Measurements from ENCODE around the gene MYO5B.
"Not testable (repeated sequence)": the region's sequence is repeated elsewhere in the genome, so short reads cannot be mapped to it uniquely, and the experiment has no call there.

The MYO5B gene

GRCh38 chr18:49899657-49900330, 295.2 kb downstream of the MYO5B start:
- Histone ChIP-seq H3K9me3 (ENCODE audit: control insufficient read depth, insufficient read depth, low read length) (no peaks in the 10 kb centered on the region), H3K4me3 (ENCODE audit: low read depth, low read length) (no peak overlapping the region), H3K9ac (ENCODE audit: low read depth, low read length) (no peak overlapping the region), H3K27me3 (ENCODE audit: control insufficient read depth, insufficient read depth, low read length) (no peaks in the 10 kb centered on the region), H3K36me3 (ENCODE audit: control insufficient read depth, insufficient read depth, low read length) (no peaks in the 10 kb centered on the region), H3K4me1 (ENCODE audit: control insufficient read depth, insufficient read depth, low read length) (no peaks in the 10 kb centered on the region)

GRCh38 chr18:49898421-49898820, 296.5 kb downstream of the MYO5B start:
- Histone ChIP-seq H3K4me1 (ENCODE audit: control insufficient read depth, insufficient read depth, low read length) (no peaks in the 10 kb centered on the region), H3K27me3 (ENCODE audit: control insufficient read depth, insufficient read depth, low read length) (no peaks in the 10 kb centered on the region), H3K4me3 (ENCODE audit: low read depth, low read length) (no peak overlapping the region), H3K36me3 (ENCODE audit: control insufficient read depth, insufficient read depth, low read length) (no peaks in the 10 kb centered on the region), H3K9me3 (ENCODE audit: control insufficient read depth, insufficient read depth, low read length) (no peaks in the 10 kb centered on the region), H3K9ac (ENCODE audit: low read depth, low read length) (no peak overlapping the region)

GRCh38 chr18:49894517-49895226, 300.3 kb downstream of the MYO5B start:
- H3K9ac ChIP-seq (ENCODE audit: low read depth, low read length), result no peak overlapping the region
- no peak overlapping the region for H3K4me3 ChIP-seq (ENCODE audit: low read depth, low read length)
- H3K27me3 ChIP-seq (ENCODE audit: control insufficient read depth, insufficient read depth, low read length), result no peaks in the 10 kb centered on the region
- H3K36me3 ChIP-seq (ENCODE audit: control insufficient read depth, insufficient read depth, low read length), result no peaks in the 10 kb centered on the region
- peaks cover 3% of the 10 kb centered on the region for H3K4me1 ChIP-seq (ENCODE audit: control insufficient read depth, insufficient read depth, low read length)
- no peaks in the 10 kb centered on the region for H3K9me3 ChIP-seq (ENCODE audit: control insufficient read depth, insufficient read depth, low read length)

- peaks cover 3% of the 10 kb centered on the region for H3K4me1 ChIP-seq (ENCODE audit: control insufficient read depth, insufficient read depth, low read length)
- no peak overlapping the region for H3K4me3 ChIP-seq (ENCODE audit: low read depth, low read length)
- no peaks in the 10 kb centered on the region for H3K36me3 ChIP-seq (ENCODE audit: control insufficient read depth, insufficient read depth, low read length)
- H3K9me3 ChIP-seq (ENCODE audit: control insufficient read depth, insufficient read depth, low read length), result no peaks in the 10 kb centered on the region
- H3K9ac ChIP-seq (ENCODE audit: low read depth, low read length), result no peak overlapping the region
- H3K27me3 ChIP-seq (ENCODE audit: control insufficient read depth, insufficient read depth, low read length), result no peaks in the 10 kb centered on the region
These were observed 301.9 kb downstream of the MYO5B start for GRCh38 chr18:49893036-49893435.

GRCh38 chr18:49892148-49892924, 302.6 kb downstream of the MYO5B start:
- Histone ChIP-seq H3K4me1 (ENCODE audit: control insufficient read depth, insufficient read depth, low read length) (peaks cover 3% of the 10 kb centered on the region), H3K36me3 (ENCODE audit: control insufficient read depth, insufficient read depth, low read length) (no peaks in the 10 kb centered on the region), H3K9ac (ENCODE audit: low read depth, low read length) (no peak overlapping the region), H3K4me3 (ENCODE audit: low read depth, low read length) (no peak overlapping the region), H3K9me3 (ENCODE audit: control insufficient read depth, insufficient read depth, low read length) (no peaks in the 10 kb centered on the region), H3K27me3 (ENCODE audit: control insufficient read depth, insufficient read depth, low read length) (no peaks in the 10 kb centered on the region)

- Histone ChIP-seq H3K4me3 (ENCODE audit: low read depth, low read length) (no peak overlapping the region), H3K36me3 (ENCODE audit: control insufficient read depth, insufficient read depth, low read length) (no peaks in the 10 kb centered on the region), H3K9me3 (ENCODE audit: control insufficient read depth, insufficient read depth, low read length) (no peaks in the 10 kb centered on the region), H3K27me3 (ENCODE audit: control insufficient read depth, insufficient read depth, low read length) (no peaks in the 10 kb centered on the region), H3K4me1 (ENCODE audit: control insufficient read depth, insufficient read depth, low read length) (peaks cover 3% of the 10 kb centered on the region), H3K9ac (ENCODE audit: low read depth, low read length) (no peak overlapping the region)
These were observed 304.9 kb downstream of the MYO5B start for GRCh38 chr18:49890041-49890440.

- H3K9me3 ChIP-seq (ENCODE audit: control insufficient read depth, insufficient read depth, low read length); H3K4me1 ChIP-seq (ENCODE audit: control insufficient read depth, insufficient read depth, low read length); H3K9ac ChIP-seq (ENCODE audit: low read depth, low read length); H3K36me3 ChIP-seq (ENCODE audit: control insufficient read depth, insufficient read depth, low read length); H3K27me3 ChIP-seq (ENCODE audit: control insufficient read depth, insufficient read depth, low read length); H3K4me3 ChIP-seq (ENCODE audit: low read depth, low read length): not testable (repeated sequence)
These were observed 305.4 kb downstream of the MYO5B start for GRCh38 chr18:49889552-49889951.

GRCh38 chr18:49886891-49887764, 307.8 kb downstream of the MYO5B start:
- H3K9me3 ChIP-seq (ENCODE audit: control insufficient read depth, insufficient read depth, low read length), result no peaks in the 10 kb centered on the region
- no peaks in the 10 kb centered on the region for H3K27me3 ChIP-seq (ENCODE audit: control insufficient read depth, insufficient read depth, low read length)
- H3K36me3 ChIP-seq (ENCODE audit: control insufficient read depth, insufficient read depth, low read length), result no peaks in the 10 kb centered on the region
- no peak overlapping the region for H3K9ac ChIP-seq (ENCODE audit: low read depth, low read length)
- H3K4me1 ChIP-seq (ENCODE audit: control insufficient read depth, insufficient read depth, low read length), result peaks cover 3% of the 10 kb centered on the region
- no peak overlapping the region for H3K4me3 ChIP-seq (ENCODE audit: low read depth, low read length)

GRCh38 chr18:49884959-49885358, 310.0 kb downstream of the MYO5B start:
- peaks cover 2% of the 10 kb centered on the region for H3K4me1 ChIP-seq (ENCODE audit: control insufficient read depth, insufficient read depth, low read length)
- H3K4me3 ChIP-seq (ENCODE audit: low read depth, low read length), result no peak overlapping the region
- no peak overlapping the region for H3K9ac ChIP-seq (ENCODE audit: low read depth, low read length)
- H3K36me3 ChIP-seq (ENCODE audit: control insufficient read depth, insufficient read depth, low read length), result no peaks in the 10 kb centered on the region
- H3K27me3 ChIP-seq (ENCODE audit: control insufficient read depth, insufficient read depth, low read length), result no peaks in the 10 kb centered on the region
- no peaks in the 10 kb centered on the region for H3K9me3 ChIP-seq (ENCODE audit: control insufficient read depth, insufficient read depth, low read length)

- Histone ChIP-seq H3K4me3 (ENCODE audit: low read depth, low read length) (no peak overlapping the region), H3K27me3 (ENCODE audit: control insufficient read depth, insufficient read depth, low read length) (no peaks in the 10 kb centered on the region), H3K4me1 (ENCODE audit: control insufficient read depth, insufficient read depth, low read length) (no peaks in the 10 kb centered on the region), H3K9me3 (ENCODE audit: control insufficient read depth, insufficient read depth, low read length) (no peaks in the 10 kb centered on the region), H3K36me3 (ENCODE audit: control insufficient read depth, insufficient read depth, low read length) (no peaks in the 10 kb centered on the region), H3K9ac (ENCODE audit: low read depth, low read length) (no peak overlapping the region)
These were observed 310.5 kb downstream of the MYO5B start for GRCh38 chr18:49884465-49884864.

- no peaks in the 10 kb centered on the region for H3K9me3 ChIP-seq (ENCODE audit: control insufficient read depth, insufficient read depth, low read length)
- H3K27me3 ChIP-seq (ENCODE audit: control insufficient read depth, insufficient read depth, low read length), result no peaks in the 10 kb centered on the region
- no peak overlapping the region for H3K4me3 ChIP-seq (ENCODE audit: low read depth, low read length)
- no peaks in the 10 kb centered on the region for H3K4me1 ChIP-seq (ENCODE audit: control insufficient read depth, insufficient read depth, low read length)
- H3K9ac ChIP-seq (ENCODE audit: low read depth, low read length), result no peak overlapping the region
- H3K36me3 ChIP-seq (ENCODE audit: control insufficient read depth, insufficient read depth, low read length), result no peaks in the 10 kb centered on the region
These were observed 314.3 kb downstream of the MYO5B start for GRCh38 chr18:49880661-49881060.

Measured in iPS-15b (cell line).